Suprapubic skin (tissue), 4 donors: ENCODE results near the gene ARHGAP12. TPM values are rescaled to one million over a fixed set of nuclear protein-coding genes. Genes with fewer than 3 reads are reported as not detected.

ENCODE experiments used
- DNase-seq, 2 donors: peaks; one replicate each; pipeline ENCODE4 v3.0.0-alpha.2; 2019; ENCODE audit warnings: low spot score in 2 of 2
- H3K27ac ChIP-seq: fragments of 200-600 bp; sonication (generic); one replicate; pipeline ENCODE4 v1.5.1; 2019
- H3K27me3 ChIP-seq: fragments of 200-600 bp; sonication (generic); one replicate; pipeline ENCODE4 v1.5.1; 2019
- H3K36me3 ChIP-seq: fragments of 200-600 bp; sonication (generic); one replicate; pipeline ENCODE4 v1.5.1; 2019
- H3K4me1 ChIP-seq: fragments of 200-600 bp; sonication (generic); one replicate; pipeline ENCODE4 v1.5.1; 2019
- H3K4me3 ChIP-seq: fragments of 200-600 bp; sonication (generic); one replicate; pipeline ENCODE4 v1.5.1; 2019; ENCODE audit warnings: mild to moderate bottlenecking
- H3K9me3 ChIP-seq: fragments of 200-600 bp; sonication (generic); one replicate; pipeline ENCODE4 v1.5.1; 2019
- CTCF ChIP-seq, 2 donors: fragments of 200-600 bp in 1 of 2; fragments of 450-650 bp in 1 of 2; sonication (generic) in 1 of 2; IDR thresholded peaks; one replicate each; pipeline ENCODE4 v1.5.1; 2016 to 2019; ENCODE audit warnings: antibody characterized with exemption in 2 of 2, mild to moderate bottlenecking in 1 of 2, moderate library complexity in 1 of 2
- EP300 ChIP-seq: sonication (generic); formaldehyde crosslinking; IDR thresholded peaks from one replicate; pipeline ENCODE4 v1.6.1; 2017; ENCODE audit warnings: antibody characterized with exemption
- POLR2A ChIP-seq, 2 donors: fragments of 450-650 bp; IDR thresholded peaks; one replicate each; pipeline ENCODE4 v1.6.1; 2017; ENCODE audit warnings: antibody characterized with exemption in 2 of 2, mild to moderate bottlenecking in 2 of 2, moderate library complexity in 2 of 2
- POLR2AphosphoS5 ChIP-seq, 3 donors: sonication (generic); formaldehyde crosslinking; IDR thresholded peaks; one replicate each; pipeline ENCODE4 v1.6.1; 2017; ENCODE audit warnings: antibody characterized with exemption in 3 of 3
- WGBS: methylation state at CpG from one replicate; pipeline ENCODE4 v1.1.5; 2018; 5-methylcytosine and 5-hydroxymethylcytosine counted together
- total RNA-seq, 4 donors: library from RNA; depleted of rRNA; stranded (reverse); fragments of >200 nt; gene quantifications; one replicate each; pipeline ENCODE4 v1.1.0, GENCODE V29; 2016

ARHGAP12 gene
- total RNA-seq, 4 donors from 2014 or later: 25.7 to 64.5 (median 39.5) TPM

- TF ChIP-seq POLR2A (IDR thresholded peaks at IDR 0.05) (no peak), POLR2AphosphoS5 (IDR thresholded peaks at IDR 0.05) (no peak), CTCF (IDR thresholded peaks at IDR 0.05) (no peak), EP300 (no peak)
- H3K9me3 ChIP-seq: no peaks in the 10 kb centered on the region
- H3K27ac ChIP-seq: no peak overlapping the region
- no peak for DNase-seq
- 76% methylated on average over 3 of the region's 3 CpGs for WGBS
- peaks cover 27% of the 10 kb centered on the region for H3K4me1 ChIP-seq
- H3K4me3 ChIP-seq: no peak overlapping the region
- H3K27me3 ChIP-seq: no peaks in the 10 kb centered on the region
- no peaks in the 10 kb centered on the region for H3K36me3 ChIP-seq
Measured at GRCh38 chr10:31924833-31925232, 3.8 kb downstream of the ARHGAP12 start.

- no peaks in the 10 kb centered on the region for H3K9me3 ChIP-seq
- H3K27ac ChIP-seq: no peak overlapping the region
- no peak overlapping the region for H3K4me3 ChIP-seq
- 94% methylated on average over 3 of the region's 3 CpGs for WGBS
- no peak for DNase-seq
- H3K27me3 ChIP-seq: no peaks in the 10 kb centered on the region
- no peaks in the 10 kb centered on the region for H3K36me3 ChIP-seq
- peaks cover 21% of the 10 kb centered on the region for H3K4me1 ChIP-seq
- TF ChIP-seq POLR2AphosphoS5 (IDR thresholded peaks at IDR 0.05) (no peak), EP300 (no peak), CTCF (IDR thresholded peaks at IDR 0.05) (no peak)
Measured at GRCh38 chr10:31923389-31923788, 5.2 kb downstream of the ARHGAP12 start.

DNA sequence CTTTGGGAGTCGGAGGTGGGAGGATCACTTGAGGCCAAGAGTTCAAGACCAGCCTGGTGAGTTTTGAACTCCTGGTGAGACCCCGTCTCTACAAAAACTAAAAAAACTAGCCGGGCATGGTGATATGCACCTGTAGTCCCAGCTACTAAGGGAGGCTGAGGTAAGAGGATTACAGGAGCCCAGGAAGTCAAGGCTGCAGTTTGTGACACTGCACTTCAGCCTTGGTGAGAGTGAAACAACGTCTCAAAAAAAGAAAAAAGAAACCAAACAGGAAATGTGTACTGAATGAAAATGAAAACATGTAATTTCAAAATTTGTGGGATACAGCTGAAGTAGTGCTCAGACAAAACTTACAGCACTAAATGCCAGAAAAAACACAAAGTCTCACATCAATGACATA lies 7.6 kb downstream of the ARHGAP12 start:
- Histone ChIP-seq H3K27ac (no peak overlapping the region), H3K36me3 (no peaks in the 10 kb centered on the region), H3K27me3 (no peaks in the 10 kb centered on the region), H3K4me3 (no peak overlapping the region), H3K9me3 (no peaks in the 10 kb centered on the region), H3K4me1 (peaks cover 6% of the 10 kb centered on the region)
- no peak for TF ChIP-seq EP300
- TF ChIP-seq CTCF (IDR thresholded peaks at IDR 0.05): no peak
- TF ChIP-seq POLR2A (IDR thresholded peaks at IDR 0.05): no peak
- no peak for TF ChIP-seq POLR2AphosphoS5 (IDR thresholded peaks at IDR 0.05)
- no peak for DNase-seq
- 62% methylated on average over 4 of the region's 4 CpGs for WGBS

- TF ChIP-seq EP300: no peak
- no peak for TF ChIP-seq POLR2A (IDR thresholded peaks at IDR 0.05)
- TF ChIP-seq CTCF (IDR thresholded peaks at IDR 0.05): no peak
- TF ChIP-seq POLR2AphosphoS5 (IDR thresholded peaks at IDR 0.05): no peak
- 77% methylated on average over 2 of the region's 2 CpGs for WGBS
- DNase-seq: no peak
- Histone ChIP-seq H3K27ac (no peak overlapping the region), H3K27me3 (no peaks in the 10 kb centered on the region), H3K36me3 (no peaks in the 10 kb centered on the region), H3K4me3 (no peak overlapping the region), H3K9me3 (no peaks in the 10 kb centered on the region), H3K4me1 (peaks cover 4% of the 10 kb centered on the region)
Measured at GRCh38 chr10:31920538-31920937, 8.1 kb downstream of the ARHGAP12 start.

- Histone ChIP-seq H3K4me1 (peaks cover 6% of the 10 kb centered on the region), H3K4me3 (no peak overlapping the region), H3K9me3 (no peaks in the 10 kb centered on the region), H3K27ac (no peak overlapping the region), H3K27me3 (no peaks in the 10 kb centered on the region), H3K36me3 (no peaks in the 10 kb centered on the region)
- DNase-seq: no peak
- 93% methylated on average over 2 of the region's 2 CpGs for WGBS
- no peak for TF ChIP-seq POLR2AphosphoS5 (IDR thresholded peaks at IDR 0.05)
- TF ChIP-seq CTCF (IDR thresholded peaks at IDR 0.05): no peak
- TF ChIP-seq EP300: no peak
- TF ChIP-seq POLR2A (IDR thresholded peaks at IDR 0.05): no peak
Measured at GRCh38 chr10:31918671-31919409, 9.8 kb downstream of the ARHGAP12 start.
